GM12875 (cell line): ENCODE measurements around the gene LIPM.

Experiments used
- H3K4me3 ChIP-seq: one replicate; pipeline ENCODE4 v1.5.1; 2011; ENCODE audit warnings: low read depth, low read length, control low read depth
- TF ChIP-seq, protein P1 (sequence below): IDR thresholded peaks from 2 replicates; pipeline ENCODE4 v1.5.1; 2011; ENCODE audit warnings: low read depth, mild to moderate bottlenecking, control low read depth, inconsistent platforms, low read length, moderate library complexity, borderline replicate concordance; ENCODE audit not compliant: insufficient read depth

Gene LIPM

DNA sequence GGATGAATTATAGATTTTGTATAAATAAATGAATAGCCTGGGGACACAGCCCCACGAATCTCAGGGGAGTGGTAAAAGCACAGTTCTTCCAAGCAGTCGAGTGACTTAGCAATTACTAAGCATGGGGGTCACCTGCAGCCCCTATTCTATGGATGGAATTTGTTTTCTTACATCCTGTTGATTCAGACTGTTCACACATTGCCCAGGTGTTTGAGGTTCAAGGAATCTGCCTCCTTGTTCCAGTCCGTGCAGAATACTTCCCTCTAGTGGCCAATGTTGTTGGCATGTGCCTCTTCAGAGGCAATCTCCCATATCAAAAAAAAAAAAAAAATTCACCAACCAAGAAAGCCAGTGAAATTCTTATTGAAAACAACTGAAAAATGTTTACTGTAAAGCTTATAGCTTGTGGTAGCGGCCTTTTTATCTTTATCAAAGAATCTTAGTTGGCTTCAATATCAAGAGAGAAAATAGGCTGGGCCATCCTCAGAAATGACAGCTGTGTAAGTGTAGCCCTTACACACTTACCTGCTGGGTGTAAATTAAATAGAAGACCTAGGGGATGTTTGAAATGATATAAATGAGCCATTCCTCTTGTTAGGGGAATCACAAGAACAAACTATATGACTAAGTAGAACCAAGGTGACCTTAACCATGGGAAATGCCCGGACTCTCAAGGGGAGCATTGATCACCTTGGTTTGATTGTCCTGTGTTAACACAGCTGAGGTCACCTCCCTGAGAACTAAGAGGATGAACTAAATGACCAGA lies 7.8 kb downstream of the LIPM start:
- H3K4me3 ChIP-seq = no peak overlapping the region
- TF ChIP-seq, protein P1, sequence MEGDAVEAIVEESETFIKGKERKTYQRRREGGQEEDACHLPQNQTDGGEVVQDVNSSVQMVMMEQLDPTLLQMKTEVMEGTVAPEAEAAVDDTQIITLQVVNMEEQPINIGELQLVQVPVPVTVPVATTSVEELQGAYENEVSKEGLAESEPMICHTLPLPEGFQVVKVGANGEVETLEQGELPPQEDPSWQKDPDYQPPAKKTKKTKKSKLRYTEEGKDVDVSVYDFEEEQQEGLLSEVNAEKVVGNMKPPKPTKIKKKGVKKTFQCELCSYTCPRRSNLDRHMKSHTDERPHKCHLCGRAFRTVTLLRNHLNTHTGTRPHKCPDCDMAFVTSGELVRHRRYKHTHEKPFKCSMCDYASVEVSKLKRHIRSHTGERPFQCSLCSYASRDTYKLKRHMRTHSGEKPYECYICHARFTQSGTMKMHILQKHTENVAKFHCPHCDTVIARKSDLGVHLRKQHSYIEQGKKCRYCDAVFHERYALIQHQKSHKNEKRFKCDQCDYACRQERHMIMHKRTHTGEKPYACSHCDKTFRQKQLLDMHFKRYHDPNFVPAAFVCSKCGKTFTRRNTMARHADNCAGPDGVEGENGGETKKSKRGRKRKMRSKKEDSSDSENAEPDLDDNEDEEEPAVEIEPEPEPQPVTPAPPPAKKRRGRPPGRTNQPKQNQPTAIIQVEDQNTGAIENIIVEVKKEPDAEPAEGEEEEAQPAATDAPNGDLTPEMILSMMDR = peak; percentile 69

DNA sequence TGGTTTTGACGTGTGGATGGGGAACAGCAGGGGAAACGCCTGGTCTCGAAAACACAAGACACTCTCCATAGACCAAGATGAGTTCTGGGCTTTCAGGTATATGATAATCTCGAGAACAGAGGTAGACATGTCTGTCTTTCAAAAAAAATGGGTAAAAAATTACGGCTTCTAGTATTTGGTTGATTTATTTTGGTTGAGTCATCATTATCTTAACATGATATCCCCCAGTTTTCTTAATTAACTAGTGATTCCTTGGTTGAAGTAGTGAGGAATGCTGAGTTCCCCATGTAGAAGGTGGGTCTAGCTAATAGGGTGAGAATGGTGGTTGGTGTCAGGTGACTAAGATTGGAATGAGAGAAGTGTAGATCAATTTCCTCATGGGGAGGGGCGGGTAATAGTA lies 10.7 kb downstream of the LIPM start:
- TF ChIP-seq, protein P1 = no peak
- no peak overlapping the region for H3K4me3 ChIP-seq

DNA sequence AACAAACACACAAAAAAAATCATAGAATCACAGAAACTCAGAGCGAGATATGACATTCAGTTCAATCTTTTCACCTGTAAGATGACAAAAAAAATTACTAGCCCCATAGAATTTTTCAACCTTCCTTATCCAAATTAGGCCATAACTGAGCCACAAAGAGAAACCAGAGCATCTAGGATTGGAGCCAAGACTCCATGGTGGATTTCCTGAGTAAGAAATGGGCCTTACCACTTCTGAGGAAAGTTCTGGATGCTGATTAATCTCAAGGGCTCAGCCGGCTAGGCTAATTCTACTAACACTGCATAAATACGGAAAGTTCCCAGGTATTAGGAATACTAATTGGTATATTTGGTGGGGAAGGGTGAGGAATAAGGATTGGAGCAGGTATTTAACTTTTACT lies 16.8 kb downstream of the LIPM start:
- TF ChIP-seq, protein P1 = no peak

DNA sequence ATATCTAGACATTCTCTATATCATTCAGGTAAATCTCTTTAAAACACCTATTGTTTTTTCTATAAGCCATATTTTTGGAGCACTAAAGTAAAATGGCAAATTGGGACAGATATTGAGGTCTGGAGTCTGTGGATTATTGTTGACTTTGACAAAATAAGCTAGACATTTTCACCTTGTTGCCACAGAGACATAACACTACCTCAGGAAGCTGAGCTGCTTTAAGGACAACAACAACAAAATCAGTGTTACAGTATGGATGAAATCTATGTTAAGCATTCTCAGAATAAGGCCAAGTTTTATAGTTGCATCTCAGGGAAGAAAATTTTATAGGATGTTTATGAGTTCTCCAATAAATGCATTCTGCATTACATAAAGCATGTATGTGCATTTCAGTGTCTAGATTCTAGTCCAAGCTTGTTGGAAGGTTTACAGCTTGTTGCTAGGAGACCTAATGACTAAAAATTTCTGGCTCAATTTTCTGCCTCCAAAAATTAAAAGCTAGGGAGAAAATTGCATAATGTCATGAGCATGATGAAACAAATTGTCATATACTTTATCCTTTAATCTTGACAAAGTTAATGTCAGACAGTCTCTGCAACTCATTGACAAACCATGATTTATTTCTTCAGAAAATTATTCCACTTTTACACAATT lies 18.3 kb downstream of the LIPM start:
- TF ChIP-seq, protein P1 = no peak
- no peak overlapping the region for H3K4me3 ChIP-seq

More for the DNA sequence above, 16.8 kb downstream of the LIPM start:
- no peak overlapping the region for H3K4me3 ChIP-seq

DNA sequence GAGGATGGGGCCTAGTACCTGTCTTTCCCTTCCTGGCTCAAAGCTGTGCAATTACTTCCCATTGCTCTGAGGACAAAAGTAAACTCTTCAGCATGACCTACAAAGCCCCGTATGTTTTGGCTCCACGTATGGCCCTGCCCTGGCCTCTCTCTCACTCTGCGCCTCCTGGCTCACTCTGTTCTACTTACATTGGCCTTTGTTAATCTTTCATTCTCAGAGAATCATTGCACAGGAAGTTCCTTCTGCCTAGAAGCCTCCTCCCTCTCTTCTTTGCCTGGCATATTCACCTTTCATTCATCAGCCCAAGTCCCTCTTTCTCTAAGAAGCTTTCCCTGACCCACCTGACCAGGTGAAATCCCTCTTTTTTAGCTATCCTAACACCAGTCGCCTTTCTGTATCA lies 23.9 kb downstream of the LIPM start:
- TF ChIP-seq, protein P1 = no peak
- H3K4me3 ChIP-seq = no peak overlapping the region

DNA sequence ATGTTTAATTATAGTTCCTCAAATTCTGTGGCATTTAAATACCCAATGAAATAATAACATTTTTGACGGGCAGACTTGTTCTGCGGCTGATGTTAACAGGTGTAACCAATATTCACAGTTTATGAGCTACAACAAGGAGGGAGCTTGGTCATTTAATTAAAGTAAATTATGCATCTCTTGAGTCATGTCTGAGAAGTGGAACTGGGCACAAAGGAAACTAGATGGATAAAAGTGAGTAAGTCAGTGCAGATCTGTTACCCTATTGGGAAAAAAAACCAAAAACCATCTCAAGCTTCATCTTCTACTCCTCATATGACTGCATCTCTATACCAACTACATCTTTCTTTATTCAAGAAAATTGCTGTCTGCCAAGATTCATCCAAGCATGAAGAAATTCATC lies 25.1 kb downstream of the LIPM start:
- TF ChIP-seq, protein P1 = no peak
- H3K4me3 ChIP-seq = no peak overlapping the region

DNA sequence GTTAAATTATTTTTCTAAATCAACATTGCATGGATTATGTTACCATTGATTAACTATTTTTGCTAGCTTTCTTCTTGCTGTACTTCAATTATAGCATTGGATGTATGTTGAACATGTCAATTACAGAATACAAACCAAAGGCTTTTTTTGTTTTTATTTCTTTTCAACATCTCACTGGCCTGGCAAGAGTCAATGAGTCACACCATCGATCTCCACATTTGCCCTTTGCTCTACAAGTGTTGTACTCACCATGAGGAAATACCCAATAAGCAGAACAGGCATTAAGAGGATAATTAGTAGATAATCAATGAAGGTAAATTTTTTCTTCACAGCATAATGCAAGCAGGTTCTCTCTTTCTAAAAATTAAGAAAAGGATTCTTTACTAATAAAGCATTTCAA lies 25.8 kb downstream of the LIPM start:
- TF ChIP-seq, protein P1 = no peak
- no peak overlapping the region for H3K4me3 ChIP-seq
